Subcutaneous adipose tissue (tissue), 4 donors: Measurements from ENCODE around the gene PRAME. TPM values are rescaled to one million over a fixed set of nuclear protein-coding genes. Genes with fewer than 3 reads are reported as not detected.

Experiments used
- CTCF ChIP-seq: fragments of 450-650 bp; IDR thresholded peaks from one replicate; pipeline ENCODE4 v1.5.1; 2016; ENCODE audit warnings: low read depth, mild to moderate bottlenecking, control low read depth, antibody characterized with exemption, moderate library complexity
- total RNA-seq, 4 donors: library from RNA; depleted of rRNA; stranded (reverse); fragments of >200 nt; gene quantifications; one replicate each; pipeline ENCODE4 v1.1.0, GENCODE V29; 2016

The PRAME gene
- total RNA-seq, 4 donors from 2014 or later, result not detected

- no peak for TF ChIP-seq CTCF
Observed at GRCh38 chr22:22576244-22576988, 17.4 kb upstream of the PRAME start.

GRCh38 chr22:22574361-22574760 is 15.3 kb upstream of the PRAME start:
- TF ChIP-seq CTCF, result no peak

GRCh38 chr22:22573047-22573889 is 14.2 kb upstream of the PRAME start:
- no peak for TF ChIP-seq CTCF

GRCh38 chr22:22571862-22572261 is 12.8 kb upstream of the PRAME start:
- TF ChIP-seq CTCF, result no peak

- no peak for TF ChIP-seq CTCF
Observed at GRCh38 chr22:22571429-22571828, 12.4 kb upstream of the PRAME start.

GRCh38 chr22:22569218-22569617 is 10.2 kb upstream of the PRAME start:
- TF ChIP-seq CTCF, result no peak

GRCh38 chr22:22565981-22566380 is 6.9 kb upstream of the PRAME start:
- no peak for TF ChIP-seq CTCF
